Effector memory CD4-positive, alpha-beta T cell (primary cell): ENCODE data around the gene LMBR1L.
"Not testable (repeated sequence)": the region's sequence is repeated elsewhere in the genome, so short reads cannot be mapped to it uniquely, and the experiment has no call there.

Experiments
- DNase-seq, 3 donors: peaks; one replicate each; pipeline ENCODE4 v3.0.0-alpha.2; 2020
- H3K27ac ChIP-seq: 2 replicates; pipeline ENCODE4 v1.7.0; 2013; ENCODE audit warnings: mild to moderate bottlenecking, low read length, moderate library complexity; ENCODE audit not compliant: insufficient read depth, poor library complexity, severe bottlenecking
- H3K27me3 ChIP-seq: replicated peaks from 2 replicates; pipeline ENCODE4 v1.7.0; 2013; ENCODE audit warnings: mild to moderate bottlenecking, low read length; ENCODE audit not compliant: insufficient read depth, control insufficient read depth, poor library complexity, severe bottlenecking
- H3K36me3 ChIP-seq: 2 replicates; pipeline ENCODE4 v1.7.0; 2013; ENCODE audit warnings: mild to moderate bottlenecking, low read length, moderate library complexity; ENCODE audit not compliant: control insufficient read depth, insufficient read depth
- H3K4me1 ChIP-seq: 2 replicates; pipeline ENCODE4 v1.7.0; 2013; ENCODE audit warnings: low read length, mild to moderate bottlenecking; ENCODE audit not compliant: control insufficient read depth, insufficient read depth, poor library complexity, severe bottlenecking
- H3K4me3 ChIP-seq: 2 replicates; pipeline ENCODE4 v1.7.0; 2013; ENCODE audit warnings: low read length, low read depth, mild to moderate bottlenecking; ENCODE audit not compliant: insufficient read depth, poor library complexity, severe bottlenecking
- H3K9me3 ChIP-seq: 2 replicates; pipeline ENCODE4 v1.7.0; 2013; ENCODE audit warnings: mild to moderate bottlenecking, low read length, moderate library complexity; ENCODE audit not compliant: control insufficient read depth
- total RNA-seq, 3 donors: gene quantifications; one replicate each; lab custom pipeline; 2026; lab: John Stamatoyannopoulos, UW

The LMBR1L gene
- 138 to 167 (median 159) reads per million in 3 donors for total RNA-seq

DNA sequence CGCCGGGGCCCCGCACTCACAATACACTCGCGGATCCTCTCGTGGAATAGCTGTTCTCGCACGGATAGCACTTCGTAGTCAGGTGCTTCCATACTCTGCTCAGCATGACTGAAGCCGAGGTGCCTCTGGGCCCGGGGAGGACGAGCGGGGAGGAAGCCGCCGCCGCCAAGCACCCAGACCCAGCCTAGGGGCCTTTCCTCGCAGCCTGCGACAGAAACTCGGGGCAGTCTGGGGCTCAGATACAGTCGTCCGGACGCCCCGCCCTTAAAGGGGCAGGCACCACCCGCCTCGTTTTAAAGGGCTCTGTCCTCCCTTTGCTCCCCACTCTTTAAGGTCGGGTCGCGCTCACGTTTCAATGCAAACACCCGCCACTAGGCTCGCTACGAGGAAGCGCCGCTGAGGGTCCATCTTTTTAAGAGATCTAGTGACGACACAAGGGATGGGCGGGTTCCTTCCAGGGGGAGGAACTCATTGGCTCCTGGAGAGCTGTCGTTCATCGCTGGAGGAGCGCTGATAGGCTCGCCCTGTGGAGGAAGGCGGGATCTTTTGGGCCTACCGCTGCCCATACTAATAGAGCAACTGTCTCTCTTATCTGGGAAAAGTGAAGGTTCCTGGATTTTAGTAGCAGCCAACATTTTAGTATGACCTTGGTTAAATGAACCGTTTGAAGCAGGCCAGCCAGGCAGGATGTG is at the start of gene LMBR1L:
TSS of gene LMBR1L (minus strand) at position 384 of the 692 bp plus-strand sequence. CDS start at position 92, 292 bp downstream.
- H3K27ac ChIP-seq, result peak within 1 kb of the TSS; percentile 92
- H3K36me3 ChIP-seq, result peaks cover 20% of the 10 kb centered on the region
- H3K4me1 ChIP-seq, result peaks cover 20% of the 10 kb centered on the region
- no peaks in the 10 kb centered on the region for H3K9me3 ChIP-seq
- H3K27me3 ChIP-seq, result no peaks in the 10 kb centered on the region
- peak within 1 kb of the TSS; percentile 99 for H3K4me3 ChIP-seq
- peak; percentile 93 to 96 (median 96) for DNase-seq

DNA sequence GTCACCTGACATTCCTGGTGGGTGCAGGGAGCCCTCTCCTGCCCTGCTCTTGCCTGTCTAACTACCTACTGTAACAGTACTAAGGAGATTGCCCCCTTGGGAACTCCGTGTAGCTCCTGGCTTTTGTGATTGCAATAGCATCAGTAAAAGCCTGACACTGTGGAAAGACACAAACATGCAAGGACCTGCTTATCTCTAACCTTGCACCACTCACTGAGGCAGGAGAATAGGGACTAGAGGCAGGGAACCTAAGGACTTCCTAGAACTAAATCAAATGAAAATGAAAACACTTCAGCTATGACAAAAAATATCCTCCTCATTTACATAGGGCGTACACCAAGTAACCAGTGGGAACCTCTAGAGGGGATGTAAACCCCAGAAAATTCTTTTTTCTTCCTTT is 49.8 kb upstream of the LMBR1L start:
- no peak overlapping the region for H3K27ac ChIP-seq
- H3K4me3 ChIP-seq, result no peak overlapping the region
- H3K4me1 ChIP-seq, result no peaks in the 10 kb centered on the region
- H3K36me3 ChIP-seq, result no peaks in the 10 kb centered on the region
- H3K9me3 ChIP-seq, result no peaks in the 10 kb centered on the region
- DNase-seq, result no peak
- no peaks in the 10 kb centered on the region for H3K27me3 ChIP-seq

DNA sequence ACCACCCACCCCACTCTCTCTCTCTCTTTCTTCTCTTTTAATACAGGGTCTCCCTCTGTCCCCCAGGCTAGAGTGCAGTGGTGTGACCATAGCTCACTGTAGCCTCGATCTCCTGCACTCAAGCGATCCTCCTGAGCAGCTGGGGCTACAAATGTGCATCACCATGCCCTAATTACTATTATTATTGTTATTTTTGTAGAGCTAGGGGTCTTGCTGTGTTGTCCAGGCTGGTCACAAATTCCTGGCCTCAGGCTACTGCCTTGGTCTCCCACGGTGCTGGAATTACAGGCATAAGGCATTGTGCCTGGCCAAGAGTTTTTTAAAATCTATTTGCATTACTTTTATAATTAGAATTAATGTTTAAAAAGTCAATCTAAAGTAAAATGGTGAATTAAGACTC is 43.6 kb upstream of the LMBR1L start:
- Histone ChIP-seq H3K9me3 (no peaks in the 10 kb centered on the region), H3K36me3 (no peaks in the 10 kb centered on the region), H3K27ac (no peak overlapping the region), H3K4me3 (no peak overlapping the region), H3K4me1 (no peaks in the 10 kb centered on the region), H3K27me3 (no peaks in the 10 kb centered on the region)
- no peak for DNase-seq

DNA sequence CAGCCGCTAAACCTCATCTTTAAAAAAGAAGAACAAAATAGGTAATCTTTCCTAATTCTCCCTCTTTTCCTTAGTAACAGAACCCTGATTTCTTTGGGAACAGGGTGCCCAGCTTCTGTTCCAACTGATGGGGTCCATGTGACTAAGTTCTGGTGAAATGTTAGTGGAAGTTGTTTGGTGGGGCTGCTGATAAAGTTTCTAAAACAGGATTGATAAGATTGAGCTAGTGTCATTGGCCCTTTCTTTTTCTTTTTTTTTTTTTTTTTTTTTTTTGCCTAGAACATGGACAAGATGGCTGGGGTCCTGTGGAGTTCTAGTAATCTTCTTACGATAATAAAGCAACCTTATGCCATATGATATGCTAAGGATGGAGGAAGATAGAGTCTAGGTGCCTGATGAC is 36.7 kb upstream of the LMBR1L start:
- no peak overlapping the region for H3K27ac ChIP-seq

DNA sequence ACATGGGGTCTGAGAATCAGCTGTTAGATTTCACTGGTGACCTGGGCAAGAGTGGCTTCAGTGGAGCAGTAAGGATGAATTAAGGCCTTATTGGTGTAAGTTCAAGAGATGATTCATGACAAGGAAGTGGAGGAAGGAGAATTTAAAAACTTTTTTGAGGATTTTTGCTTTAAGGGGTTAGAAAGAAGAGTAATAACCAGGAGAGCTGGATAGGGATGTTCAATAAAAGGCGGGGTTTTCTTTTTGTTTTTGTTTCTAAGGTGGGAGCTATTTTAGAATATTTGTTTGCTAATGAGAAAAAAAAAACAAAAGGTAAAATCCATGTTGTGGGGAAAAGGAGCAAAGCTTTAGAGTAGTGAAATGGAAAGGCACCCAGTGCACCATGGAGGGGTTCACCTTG is 35.8 kb upstream of the LMBR1L start:
- no peaks in the 10 kb centered on the region for H3K36me3 ChIP-seq
- no peak overlapping the region for H3K27ac ChIP-seq
- H3K27me3 ChIP-seq, result no peaks in the 10 kb centered on the region
- H3K9me3 ChIP-seq, result no peaks in the 10 kb centered on the region
- H3K4me1 ChIP-seq, result no peaks in the 10 kb centered on the region
- H3K4me3 ChIP-seq, result no peak overlapping the region
- no peak for DNase-seq

More for the DNA sequence above, 36.7 kb upstream of the LMBR1L start:
- H3K9me3 ChIP-seq, result no peaks in the 10 kb centered on the region
- no peak overlapping the region for H3K4me3 ChIP-seq
- DNase-seq, result no peak
- H3K36me3 ChIP-seq, result no peaks in the 10 kb centered on the region
- no peaks in the 10 kb centered on the region for H3K27me3 ChIP-seq
- no peaks in the 10 kb centered on the region for H3K4me1 ChIP-seq

DNA sequence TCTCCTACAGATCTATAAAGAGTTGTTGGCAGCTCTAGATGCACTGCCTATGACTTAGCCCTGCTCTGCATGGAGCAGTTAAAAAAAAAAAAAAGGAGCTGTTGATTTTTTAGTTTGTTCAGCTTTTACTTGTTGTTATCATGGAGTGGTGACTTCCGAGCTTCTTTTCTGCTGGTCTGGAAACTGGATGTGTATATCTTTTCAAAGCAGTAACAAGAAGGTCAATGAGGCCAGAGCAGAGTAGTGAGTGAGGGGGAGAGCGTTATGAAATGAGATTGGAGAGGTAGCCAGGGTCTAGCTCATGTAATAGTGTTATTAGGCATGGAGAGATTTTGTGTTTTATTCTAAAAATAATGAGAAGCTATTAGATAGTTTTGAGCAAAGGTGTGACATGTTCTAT is 33.7 kb upstream of the LMBR1L start:
- DNase-seq, result no peak
- no peaks in the 10 kb centered on the region for H3K9me3 ChIP-seq
- no peak overlapping the region for H3K4me3 ChIP-seq
- H3K36me3 ChIP-seq, result no peaks in the 10 kb centered on the region
- no peaks in the 10 kb centered on the region for H3K4me1 ChIP-seq
- no peaks in the 10 kb centered on the region for H3K27me3 ChIP-seq
- no peak overlapping the region for H3K27ac ChIP-seq

GRCh38 chr12:49138999-49139398 is 28.4 kb upstream of the LMBR1L start:
- no peaks in the 10 kb centered on the region for H3K27me3 ChIP-seq
- no peak overlapping the region for H3K4me3 ChIP-seq
- H3K27ac ChIP-seq, result no peak overlapping the region
- no peak for DNase-seq
- no peaks in the 10 kb centered on the region for H3K36me3 ChIP-seq
- H3K9me3 ChIP-seq, result no peaks in the 10 kb centered on the region
- no peaks in the 10 kb centered on the region for H3K4me1 ChIP-seq

DNA sequence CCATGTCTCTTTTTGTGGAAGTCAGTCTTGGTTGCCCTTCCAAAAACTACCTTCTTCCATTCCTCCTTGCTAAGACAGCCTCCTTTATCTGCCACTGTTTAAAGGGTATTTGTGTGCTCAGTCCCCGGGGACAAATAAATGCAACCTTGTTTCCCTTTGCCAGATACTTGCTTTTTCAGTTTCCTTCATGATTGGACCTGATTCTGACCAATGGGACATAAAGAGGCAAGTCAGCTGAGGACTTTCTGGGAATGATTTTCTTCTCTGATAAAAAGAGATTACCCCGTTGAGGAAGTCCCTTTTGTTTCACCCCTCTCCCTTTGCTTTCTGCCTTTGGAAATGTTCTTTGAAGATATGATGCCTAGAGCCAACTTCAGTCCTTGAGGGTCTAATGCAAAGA is 27.9 kb upstream of the LMBR1L start:
- H3K4me1 ChIP-seq, result no peaks in the 10 kb centered on the region
- H3K36me3 ChIP-seq, result no peaks in the 10 kb centered on the region
- no peak overlapping the region for H3K4me3 ChIP-seq
- no peaks in the 10 kb centered on the region for H3K9me3 ChIP-seq
- DNase-seq, result no peak
- H3K27ac ChIP-seq, result no peak overlapping the region
- H3K27me3 ChIP-seq, result no peaks in the 10 kb centered on the region

GRCh38 chr12:49137476-49137875 is 26.8 kb upstream of the LMBR1L start:
- Histone ChIP-seq H3K27me3 (no peaks in the 10 kb centered on the region), H3K9me3 (no peaks in the 10 kb centered on the region), H3K27ac (no peak overlapping the region), H3K36me3 (no peaks in the 10 kb centered on the region), H3K4me1 (no peaks in the 10 kb centered on the region), H3K4me3 (no peak overlapping the region)
- no peak for DNase-seq

GRCh38 chr12:49136997-49137396 is 26.4 kb upstream of the LMBR1L start:
- H3K36me3 ChIP-seq, DNase-seq, H3K4me3 ChIP-seq, H3K27me3 ChIP-seq, H3K27ac ChIP-seq, H3K9me3 ChIP-seq, H3K4me1 ChIP-seq: not testable (repeated sequence)
